Left lung (tissue), 10 donors: ENCODE measurements around the gene ZSCAN1. TPM values are rescaled to one million over a fixed set of nuclear protein-coding genes. Genes with fewer than 3 reads are reported as not detected.
"Not testable (repeated sequence)": the region's sequence is repeated elsewhere in the genome, so short reads cannot be mapped to it uniquely, and the experiment has no call there.

Source experiments
- ATAC-seq: fragments of 200-7000 bp; cut with Tn5 transposase; one replicate; pipeline ENCODE4 v1.9.1; 2020; ENCODE audit warnings: moderate library complexity
- DNase-seq, 4 donors: peaks; one replicate each; pipeline ENCODE4 v3.0.0-alpha.2; 2013 to 2020
- H3K27ac ChIP-seq, 2 donors: fragments of 200-600 bp; sonication (generic) in 1 of 2; one replicate each; pipeline versions ENCODE4 v1.5.0 to v1.8.0; 2020 to 2021
- H3K27me3 ChIP-seq, 2 donors: fragments of 200-600 bp; sonication (generic) in 1 of 2; one replicate each; pipeline versions ENCODE4 v1.5.0 to v1.8.0; 2020 to 2021
- H3K36me3 ChIP-seq, 2 donors: fragments of 200-600 bp; sonication (generic) in 1 of 2; one replicate each; pipeline versions ENCODE4 v1.5.0 to v1.8.0; 2020 to 2021
- H3K4me1 ChIP-seq, 2 donors: fragments of 200-600 bp; one replicate each; pipeline ENCODE4 v1.8.0; 2021
- H3K4me3 ChIP-seq, 2 donors: fragments of 200-600 bp; sonication (generic) in 1 of 2; one replicate each; pipeline versions ENCODE4 v1.5.0 to v1.8.0; 2020 to 2021; ENCODE audit warnings: mild to moderate bottlenecking in 1 of 2
- H3K9me3 ChIP-seq, 2 donors: fragments of 200-600 bp; sonication (generic) in 1 of 2; one replicate each; pipeline versions ENCODE4 v1.5.0 to v1.8.0; 2020 to 2021
- intact Hi-C, 2 donors: fragments of 100-400 bp; cut with DNase I; formaldehyde crosslinking; loops; one replicate each; pipeline versions ENCODE4 v1.11.2 to v1.14.2; 2022
- polyA plus RNA-seq, 6 donors: library from polyadenylated mRNA; unstranded; fragments of 120-200 nt; gene quantifications; one replicate each; pipeline ENCODE4 v1.2.1, GENCODE V29; 2013; ENCODE audit not compliant: insufficient read length in 6 of 6
- total RNA-seq, 2 donors: library from RNA; stranded (reverse); fragmentation: NEBNext Ultra II Directional; extraction: Animal tissue kit (Norgen Biotek cat#: 25700); gene quantifications; one replicate each; pipeline ENCODE4 v1.2.1, GENCODE V29; 2021
- TF ChIP-seq, protein P1 (sequence below), 2 donors: fragments of 200-600 bp; sonication (generic) in 1 of 2; IDR thresholded peaks; one replicate each; pipeline versions ENCODE4 v1.5.0 to v1.8.0; 2021; ENCODE audit warnings: antibody characterized with exemption in 2 of 2
- donor health status: DM: no; HTN: yes; CAD: no.
- donor health status: DM: no; HTN: no; CAD: no.

The ZSCAN1 gene
- total and polyA plus RNA-seq, 8 donors: 0.47 to 3.4 (median 2.4) TPM; not detected in 1

DNA sequence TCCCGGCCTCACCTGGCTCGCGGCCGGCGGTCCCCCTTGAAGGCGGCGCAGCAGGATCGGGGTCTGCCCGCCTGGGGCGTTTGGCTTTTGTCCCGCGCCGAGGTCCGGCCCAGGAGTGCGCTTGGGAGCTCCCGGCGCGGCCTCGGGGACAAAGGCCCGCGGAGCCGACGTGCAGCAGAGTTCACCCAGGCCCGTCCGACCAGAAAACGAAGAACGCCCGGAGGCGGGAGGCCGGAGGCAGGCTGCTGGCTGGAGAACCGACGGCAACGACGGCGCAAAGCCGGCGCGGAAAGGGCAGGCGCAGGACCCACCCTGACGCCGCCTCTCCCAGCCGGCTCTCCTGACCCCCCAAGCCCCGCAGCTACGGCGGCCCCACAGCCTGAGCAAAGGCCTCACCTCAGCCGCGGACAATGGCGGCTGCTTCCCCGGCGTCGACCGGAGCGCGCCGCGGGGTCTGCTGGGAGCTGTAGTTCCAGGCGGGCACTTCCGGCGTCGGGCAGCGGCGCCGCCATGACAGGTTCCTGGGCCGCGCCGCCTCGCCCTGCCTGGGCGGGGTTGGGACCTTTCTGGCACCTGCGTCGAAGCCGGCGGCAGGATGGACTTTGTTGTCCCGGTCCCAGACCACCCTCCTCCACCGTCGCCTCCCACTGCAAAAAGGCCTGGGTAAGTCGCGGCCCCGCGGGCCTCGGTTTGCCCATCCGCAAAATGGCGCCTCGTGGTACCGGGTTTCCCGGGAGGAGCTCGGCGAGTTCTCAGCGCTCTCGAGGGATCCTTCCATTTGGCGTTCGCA is 31.2 kb upstream of the ZSCAN1 start, which contains the start of gene ZNF606:
Gene ZNF606 (minus strand): TSS at position 437 of the 790 bp plus-strand sequence. CDS start 1,501 bp downstream, outside the sequence.
- Histone ChIP-seq H3K27ac (peak within 1 kb of the TSS; percentile 86 to 91), H3K27me3 (no peaks in the 10 kb centered on the region), H3K36me3 (peaks cover 0 to 66% of the 10 kb centered on the region in 2 donors), H3K9me3 (peaks cover 0 to 75% of the 10 kb centered on the region in 2 donors), H3K4me3 (peak within 1 kb of the TSS; percentile 67 to 89), H3K4me1 (peaks cover 0 to 31% of the 10 kb centered on the region in 2 donors)
- TF ChIP-seq, protein P1, sequence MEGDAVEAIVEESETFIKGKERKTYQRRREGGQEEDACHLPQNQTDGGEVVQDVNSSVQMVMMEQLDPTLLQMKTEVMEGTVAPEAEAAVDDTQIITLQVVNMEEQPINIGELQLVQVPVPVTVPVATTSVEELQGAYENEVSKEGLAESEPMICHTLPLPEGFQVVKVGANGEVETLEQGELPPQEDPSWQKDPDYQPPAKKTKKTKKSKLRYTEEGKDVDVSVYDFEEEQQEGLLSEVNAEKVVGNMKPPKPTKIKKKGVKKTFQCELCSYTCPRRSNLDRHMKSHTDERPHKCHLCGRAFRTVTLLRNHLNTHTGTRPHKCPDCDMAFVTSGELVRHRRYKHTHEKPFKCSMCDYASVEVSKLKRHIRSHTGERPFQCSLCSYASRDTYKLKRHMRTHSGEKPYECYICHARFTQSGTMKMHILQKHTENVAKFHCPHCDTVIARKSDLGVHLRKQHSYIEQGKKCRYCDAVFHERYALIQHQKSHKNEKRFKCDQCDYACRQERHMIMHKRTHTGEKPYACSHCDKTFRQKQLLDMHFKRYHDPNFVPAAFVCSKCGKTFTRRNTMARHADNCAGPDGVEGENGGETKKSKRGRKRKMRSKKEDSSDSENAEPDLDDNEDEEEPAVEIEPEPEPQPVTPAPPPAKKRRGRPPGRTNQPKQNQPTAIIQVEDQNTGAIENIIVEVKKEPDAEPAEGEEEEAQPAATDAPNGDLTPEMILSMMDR (IDR thresholded peaks at IDR 0.05): no peak
- DNase-seq: peak; percentile 88 to 97 (median 92)
- ATAC-seq: peak; percentile 100
- intact Hi-C loops: no loop called here

DNA sequence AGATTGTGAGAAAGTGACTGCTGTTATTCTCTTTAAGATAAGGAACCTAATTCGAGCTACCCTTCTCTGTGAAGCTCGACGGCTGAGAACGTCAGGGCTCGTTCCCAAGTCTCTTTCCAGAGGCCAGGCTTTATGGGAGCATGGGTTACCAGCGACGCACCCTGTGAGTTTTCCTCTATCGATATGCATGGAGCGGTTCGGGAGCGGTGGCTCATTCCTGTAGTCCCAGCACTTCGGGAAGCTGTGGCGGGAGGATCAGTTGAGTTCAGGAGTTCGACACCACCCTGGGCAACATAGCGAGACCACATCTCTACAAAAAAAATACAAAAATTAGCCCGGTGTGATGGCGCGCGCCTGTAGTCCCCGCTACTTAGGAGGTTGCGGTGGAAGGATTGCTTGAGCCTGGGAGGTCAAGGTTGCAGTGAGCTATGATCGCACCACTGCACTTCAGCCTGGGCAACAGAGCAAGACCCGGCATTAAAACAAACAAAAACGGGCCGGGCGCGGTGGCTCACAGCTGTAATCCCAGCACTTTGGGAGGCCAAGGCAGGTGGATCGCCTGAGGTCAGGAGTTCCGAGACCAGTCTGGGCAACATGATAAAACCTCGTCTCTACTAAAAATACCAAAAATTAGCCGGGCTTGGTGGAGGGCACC is 30.5 kb upstream of the ZSCAN1 start:
- intact Hi-C loops: no loop called here
- DNase-seq: peak in 1 of 4 donors; percentile 23
- Histone ChIP-seq H3K36me3 (peaks cover 0 to 59% of the 10 kb centered on the region in 2 donors), H3K4me1 (peaks cover 0 to 31% of the 10 kb centered on the region in 2 donors), H3K4me3 (peak overlapping the region; percentile 67 to 89), H3K9me3 (peaks cover 0 to 74% of the 10 kb centered on the region in 2 donors), H3K27ac (peak overlapping the region; percentile 86 to 91), H3K27me3 (no peaks in the 10 kb centered on the region)
- ATAC-seq: peak; percentile 19
- TF ChIP-seq, protein P1 (IDR thresholded peaks at IDR 0.05): no peak

DNA sequence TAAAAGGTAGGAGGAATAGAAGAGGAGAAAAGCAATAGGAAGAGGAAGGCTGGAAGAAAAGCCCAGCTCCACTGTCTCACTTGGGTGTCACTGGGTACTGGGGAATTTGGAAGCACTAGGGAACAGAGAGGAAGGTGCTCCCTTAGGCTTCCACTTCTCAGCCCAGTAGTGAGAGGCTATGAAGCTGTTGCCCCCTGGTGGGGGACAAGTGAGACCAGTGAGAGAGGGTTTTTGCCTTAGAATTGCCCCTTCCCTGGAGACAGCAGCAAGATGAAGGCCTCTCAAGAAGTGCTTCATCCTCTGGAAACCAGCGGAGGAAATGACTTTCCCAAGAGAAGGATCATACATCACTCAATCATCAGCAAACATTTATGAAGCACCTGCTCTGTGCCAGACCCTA is 26.5 kb upstream of the ZSCAN1 start:
- H3K27ac ChIP-seq: no peak overlapping the region
- no peak overlapping the region for H3K4me3 ChIP-seq
- H3K36me3 ChIP-seq: peaks cover 0 to 35% of the 10 kb centered on the region in 2 donors
- peaks cover 0 to 17% of the 10 kb centered on the region in 2 donors for H3K4me1 ChIP-seq
- DNase-seq (no peak), ATAC-seq (no peak)
- peaks cover 0 to 3% of the 10 kb centered on the region in 2 donors for H3K27me3 ChIP-seq
- intact Hi-C loops: no loop called here
- TF ChIP-seq, protein P1 (IDR thresholded peaks at IDR 0.05): no peak
- peaks cover 0 to 84% of the 10 kb centered on the region in 2 donors for H3K9me3 ChIP-seq

DNA sequence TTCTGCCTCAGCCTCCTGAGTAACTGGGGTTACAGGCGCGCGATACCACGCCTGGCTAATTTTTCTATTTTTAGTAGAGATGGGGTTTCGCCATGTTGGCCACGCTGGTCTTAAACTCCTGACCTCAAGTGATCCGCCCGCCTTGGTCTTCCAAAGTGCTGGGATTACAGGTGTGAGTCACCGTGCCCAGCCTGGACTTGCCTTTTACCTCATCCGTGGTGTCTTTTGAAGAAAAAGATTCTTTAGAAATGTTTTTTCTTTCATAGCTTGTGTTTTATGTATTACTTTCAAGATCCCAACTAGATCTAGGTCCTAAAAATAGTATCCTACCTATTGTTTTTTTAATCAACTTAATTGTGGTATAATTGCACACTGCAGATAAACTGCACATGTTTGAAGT is 24.9 kb upstream of the ZSCAN1 start:
- H3K4me3 ChIP-seq, H3K27me3 ChIP-seq, DNase-seq, ATAC-seq, H3K27ac ChIP-seq, intact Hi-C loops: not testable (repeated sequence)
- H3K36me3 ChIP-seq: peaks cover 0 to 35% of the 10 kb centered on the region in 2 donors
- H3K9me3 ChIP-seq: peaks cover 0 to 88% of the 10 kb centered on the region in 2 donors
- H3K4me1 ChIP-seq: peaks cover 0 to 10% of the 10 kb centered on the region in 2 donors

DNA sequence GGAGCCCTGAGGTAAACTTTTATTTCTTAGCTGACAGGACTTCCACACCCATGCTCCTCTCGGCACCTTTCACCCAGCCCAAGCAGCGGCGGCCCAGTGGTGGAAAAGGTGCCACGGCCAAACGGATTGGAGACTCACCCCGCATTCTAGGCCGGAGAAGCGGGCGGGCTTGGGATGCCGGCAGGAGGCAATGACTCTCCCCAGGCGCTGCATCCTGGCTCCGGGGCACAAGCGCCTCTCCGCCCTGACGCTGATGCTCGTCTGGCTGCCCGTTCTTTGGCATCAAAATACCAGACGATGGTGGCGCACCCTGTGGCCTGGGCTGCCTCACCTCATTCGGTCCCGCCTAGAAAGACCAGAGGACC is 24.5 kb upstream of the ZSCAN1 start:
- intact Hi-C loops: no loop called here
- Histone ChIP-seq H3K27ac (peak overlapping the region in 1 of 2 donors; percentile 68), H3K4me3 (peak overlapping the region; percentile 41 to 46), H3K36me3 (peaks cover 0 to 32% of the 10 kb centered on the region in 2 donors), H3K9me3 (peaks cover 0 to 85% of the 10 kb centered on the region in 2 donors), H3K27me3 (peaks cover 0 to 3% of the 10 kb centered on the region in 2 donors), H3K4me1 (peaks cover 0 to 7% of the 10 kb centered on the region in 2 donors)
- ATAC-seq (no peak), DNase-seq (peak in 1 of 4 donors; percentile 35)
- TF ChIP-seq, protein P1 (IDR thresholded peaks at IDR 0.05): no peak
